OCI-LY7 (cell line): Measurements from ENCODE around the gene EIF2D.

ENCODE experiments used
- EZH2phosphoT487 ChIP-seq: fragments of 200-600 bp; sonication (generic); IDR thresholded peaks from 2 replicates; pipeline ENCODE4 v1.6.1; 2018; ENCODE audit warnings: low read depth, borderline replicate concordance, mild to moderate bottlenecking, mixed run types, antibody characterized with exemption, low read length, moderate library complexity, mixed read lengths
- TF ChIP-seq, protein P1 (sequence below): fragments of 200-600 bp; sonication (generic); conservative IDR thresholded peaks from 2 replicates; pipeline ENCODE4 v1.5.1; 2014; ENCODE audit warnings: mild to moderate bottlenecking, antibody characterized with exemption, low read length, moderate library complexity, mixed read lengths

DNA sequence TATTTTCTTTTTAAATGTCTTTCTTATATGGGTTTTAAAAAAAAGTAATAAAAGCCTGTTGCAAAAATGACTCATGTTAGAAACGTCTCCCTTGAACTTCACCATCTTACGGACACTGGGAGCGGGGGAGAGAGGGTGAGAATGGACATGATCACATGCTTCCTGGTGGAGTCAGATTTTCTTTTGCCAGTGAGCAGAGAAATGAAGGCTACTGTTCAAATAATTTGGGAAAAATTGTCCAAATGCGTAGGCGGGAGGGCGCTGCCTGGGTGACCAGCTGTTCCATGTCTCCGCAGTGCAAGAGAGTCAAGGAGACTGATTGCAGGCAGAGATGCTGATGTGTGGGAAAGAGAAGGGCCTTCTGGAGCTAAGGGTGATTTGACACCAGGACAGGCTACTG lies 23.1 kb downstream of the EIF2D start:
- TF ChIP-seq, protein P1, sequence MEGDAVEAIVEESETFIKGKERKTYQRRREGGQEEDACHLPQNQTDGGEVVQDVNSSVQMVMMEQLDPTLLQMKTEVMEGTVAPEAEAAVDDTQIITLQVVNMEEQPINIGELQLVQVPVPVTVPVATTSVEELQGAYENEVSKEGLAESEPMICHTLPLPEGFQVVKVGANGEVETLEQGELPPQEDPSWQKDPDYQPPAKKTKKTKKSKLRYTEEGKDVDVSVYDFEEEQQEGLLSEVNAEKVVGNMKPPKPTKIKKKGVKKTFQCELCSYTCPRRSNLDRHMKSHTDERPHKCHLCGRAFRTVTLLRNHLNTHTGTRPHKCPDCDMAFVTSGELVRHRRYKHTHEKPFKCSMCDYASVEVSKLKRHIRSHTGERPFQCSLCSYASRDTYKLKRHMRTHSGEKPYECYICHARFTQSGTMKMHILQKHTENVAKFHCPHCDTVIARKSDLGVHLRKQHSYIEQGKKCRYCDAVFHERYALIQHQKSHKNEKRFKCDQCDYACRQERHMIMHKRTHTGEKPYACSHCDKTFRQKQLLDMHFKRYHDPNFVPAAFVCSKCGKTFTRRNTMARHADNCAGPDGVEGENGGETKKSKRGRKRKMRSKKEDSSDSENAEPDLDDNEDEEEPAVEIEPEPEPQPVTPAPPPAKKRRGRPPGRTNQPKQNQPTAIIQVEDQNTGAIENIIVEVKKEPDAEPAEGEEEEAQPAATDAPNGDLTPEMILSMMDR, result no peak
- TF ChIP-seq EZH2phosphoT487, result no peak
